Measurements from ENCODE around the gene RASEF.

RASEF gene

GRCh38 chr9:82957529-82958379 lies 105.2 kb downstream of the RASEF start:
- no peak for TF ChIP-seq EZH2 (IDR thresholded peaks at IDR 0.05; ENCODE audit: borderline replicate concordance, low read depth, low read length, severe bottlenecking)
- TF ChIP-seq CTCF (IDR thresholded peaks at IDR 0.05; ENCODE audit: borderline replicate concordance, extremely low read depth, low read length, poor library complexity, severe bottlenecking): no peak
- no peak overlapping the region for H3K9ac ChIP-seq (ENCODE audit: low read depth, low read length)
- H4K20me1 ChIP-seq (ENCODE audit: insufficient read depth, low read length): no peaks in the 10 kb centered on the region
- no peak overlapping the region for H2AFZ ChIP-seq (ENCODE audit: low read depth, low read length)
- no peaks in the 10 kb centered on the region for H3K79me2 ChIP-seq (ENCODE audit: insufficient read depth, low read length)
- no peaks in the 10 kb centered on the region for H3K4me1 ChIP-seq (ENCODE audit: insufficient read depth, low read length)
- H3K27ac ChIP-seq (ENCODE audit: low read length): no peak overlapping the region
- H3K4me2 ChIP-seq (ENCODE audit: insufficient read depth, low read length): no peak overlapping the region
- no peaks in the 10 kb centered on the region for H3K27me3 ChIP-seq (ENCODE audit: insufficient read depth, low read length, poor library complexity)
- no peaks in the 10 kb centered on the region for H3K36me3 ChIP-seq (ENCODE audit: insufficient read depth, low read length)
- ATAC-seq (ENCODE audit: insufficient read depth, low read depth) (no peak), DNase-seq (no peak)
- H3K4me3 ChIP-seq (ENCODE audit: low read depth in 1 of 2, low read length in 2 of 2): no peak overlapping the region
- no peaks in the 10 kb centered on the region for H3K9me3 ChIP-seq (ENCODE audit: insufficient read depth, low read length, severe bottlenecking)

- DNase-seq: no peak
- no peaks in the 10 kb centered on the region for H4K20me1 ChIP-seq (ENCODE audit: insufficient read depth, low read length)
- no peak overlapping the region for H2AFZ ChIP-seq (ENCODE audit: low read depth, low read length)
- no peaks in the 10 kb centered on the region for H3K27me3 ChIP-seq (ENCODE audit: insufficient read depth, low read length, poor library complexity)
- no peaks in the 10 kb centered on the region for H3K79me2 ChIP-seq (ENCODE audit: insufficient read depth, low read length)
- no peak for TF ChIP-seq EZH2 (IDR thresholded peaks at IDR 0.05; ENCODE audit: borderline replicate concordance, low read depth, low read length, severe bottlenecking)
- no peak for TF ChIP-seq CTCF (IDR thresholded peaks at IDR 0.05; ENCODE audit: borderline replicate concordance, extremely low read depth, low read length, poor library complexity, severe bottlenecking)
- no peaks in the 10 kb centered on the region for H3K9me3 ChIP-seq (ENCODE audit: insufficient read depth, low read length, severe bottlenecking)
- no peak overlapping the region for H3K4me3 ChIP-seq (ENCODE audit: low read depth in 1 of 2, low read length in 2 of 2)
- no peak overlapping the region for H3K27ac ChIP-seq (ENCODE audit: low read length)
- H3K4me1 ChIP-seq (ENCODE audit: insufficient read depth, low read length): no peaks in the 10 kb centered on the region
- ATAC-seq (ENCODE audit: insufficient read depth, low read depth): no peak
- no peaks in the 10 kb centered on the region for H3K36me3 ChIP-seq (ENCODE audit: insufficient read depth, low read length)
- H3K9ac ChIP-seq (ENCODE audit: low read depth, low read length): no peak overlapping the region
- H3K4me2 ChIP-seq (ENCODE audit: insufficient read depth, low read length): no peak overlapping the region
These were observed 113.7 kb downstream of the RASEF start for GRCh38 chr9:82949203-82949602.

- no peak overlapping the region for H3K9ac ChIP-seq (ENCODE audit: low read depth, low read length)
- H4K20me1 ChIP-seq (ENCODE audit: insufficient read depth, low read length): no peaks in the 10 kb centered on the region
- DNase-seq (no peak), ATAC-seq (ENCODE audit: insufficient read depth, low read depth) (no peak)
- no peak overlapping the region for H2AFZ ChIP-seq (ENCODE audit: low read depth, low read length)
- no peak for TF ChIP-seq CTCF (IDR thresholded peaks at IDR 0.05; ENCODE audit: borderline replicate concordance, extremely low read depth, low read length, poor library complexity, severe bottlenecking)
- no peak for TF ChIP-seq EZH2 (IDR thresholded peaks at IDR 0.05; ENCODE audit: borderline replicate concordance, low read depth, low read length, severe bottlenecking)
- no peak overlapping the region for H3K4me3 ChIP-seq (ENCODE audit: low read depth in 1 of 2, low read length in 2 of 2)
- no peak overlapping the region for H3K27ac ChIP-seq (ENCODE audit: low read length)
- peaks cover 9% of the 10 kb centered on the region for H3K4me1 ChIP-seq (ENCODE audit: insufficient read depth, low read length)
- no peak overlapping the region for H3K4me2 ChIP-seq (ENCODE audit: insufficient read depth, low read length)
- no peaks in the 10 kb centered on the region for H3K36me3 ChIP-seq (ENCODE audit: insufficient read depth, low read length)
- no peaks in the 10 kb centered on the region for H3K9me3 ChIP-seq (ENCODE audit: insufficient read depth, low read length, severe bottlenecking)
- no peaks in the 10 kb centered on the region for H3K27me3 ChIP-seq (ENCODE audit: insufficient read depth, low read length, poor library complexity)
- no peaks in the 10 kb centered on the region for H3K79me2 ChIP-seq (ENCODE audit: insufficient read depth, low read length)
These were observed 122.6 kb downstream of the RASEF start for GRCh38 chr9:82940376-82940775.
